PFSK-1 (cell line): Measurements from ENCODE around the gene USP48.

Experiments
- FOXP2 ChIP-seq: optimal IDR thresholded peaks from 2 replicates; pipeline ENCODE3; 2011; ENCODE audit warnings: borderline replicate concordance, control low read depth, inconsistent platforms; ENCODE audit not compliant: insufficient read depth; ENCODE audit errors: extremely low read length, extremely low read depth
- POLR2AphosphoS5 ChIP-seq: IDR thresholded peaks from 2 replicates; pipeline ENCODE4 v1.6.1; 2012; ENCODE audit warnings: low read depth, mild to moderate bottlenecking, control low read depth, low read length, moderate library complexity
- SIN3A ChIP-seq: IDR thresholded peaks from 2 replicates; pipeline ENCODE4 v1.6.1; 2012; ENCODE audit warnings: mild to moderate bottlenecking, low read length, moderate library complexity, borderline replicate concordance; ENCODE audit not compliant: insufficient read depth
- TAF1 ChIP-seq: IDR thresholded peaks from 2 replicates; pipeline ENCODE4 v1.6.1; 2012; ENCODE audit warnings: low read length, control low read depth, borderline replicate concordance; ENCODE audit not compliant: insufficient read depth
- TF ChIP-seq, protein P1 (sequence below), 2 experiments: IDR thresholded peaks; 2 replicates each; pipeline versions ENCODE4 v1.6.1 to v1.8.0; 2011 to 2012; ENCODE audit warnings: low read depth in 2 of 2, low read length in 2 of 2, control low read depth in 1 of 2, inconsistent platforms in 1 of 2, mild to moderate bottlenecking in 1 of 2, moderate library complexity in 1 of 2; ENCODE audit not compliant: insufficient read depth in 1 of 2

GRCh38 chr1:21782349-21782867 is 541 bp downstream of the USP48 start:
- TF ChIP-seq POLR2AphosphoS5 (no peak), FOXP2 (no peak), TAF1 (no peak), SIN3A (no peak)
- TF ChIP-seq, protein P1, sequence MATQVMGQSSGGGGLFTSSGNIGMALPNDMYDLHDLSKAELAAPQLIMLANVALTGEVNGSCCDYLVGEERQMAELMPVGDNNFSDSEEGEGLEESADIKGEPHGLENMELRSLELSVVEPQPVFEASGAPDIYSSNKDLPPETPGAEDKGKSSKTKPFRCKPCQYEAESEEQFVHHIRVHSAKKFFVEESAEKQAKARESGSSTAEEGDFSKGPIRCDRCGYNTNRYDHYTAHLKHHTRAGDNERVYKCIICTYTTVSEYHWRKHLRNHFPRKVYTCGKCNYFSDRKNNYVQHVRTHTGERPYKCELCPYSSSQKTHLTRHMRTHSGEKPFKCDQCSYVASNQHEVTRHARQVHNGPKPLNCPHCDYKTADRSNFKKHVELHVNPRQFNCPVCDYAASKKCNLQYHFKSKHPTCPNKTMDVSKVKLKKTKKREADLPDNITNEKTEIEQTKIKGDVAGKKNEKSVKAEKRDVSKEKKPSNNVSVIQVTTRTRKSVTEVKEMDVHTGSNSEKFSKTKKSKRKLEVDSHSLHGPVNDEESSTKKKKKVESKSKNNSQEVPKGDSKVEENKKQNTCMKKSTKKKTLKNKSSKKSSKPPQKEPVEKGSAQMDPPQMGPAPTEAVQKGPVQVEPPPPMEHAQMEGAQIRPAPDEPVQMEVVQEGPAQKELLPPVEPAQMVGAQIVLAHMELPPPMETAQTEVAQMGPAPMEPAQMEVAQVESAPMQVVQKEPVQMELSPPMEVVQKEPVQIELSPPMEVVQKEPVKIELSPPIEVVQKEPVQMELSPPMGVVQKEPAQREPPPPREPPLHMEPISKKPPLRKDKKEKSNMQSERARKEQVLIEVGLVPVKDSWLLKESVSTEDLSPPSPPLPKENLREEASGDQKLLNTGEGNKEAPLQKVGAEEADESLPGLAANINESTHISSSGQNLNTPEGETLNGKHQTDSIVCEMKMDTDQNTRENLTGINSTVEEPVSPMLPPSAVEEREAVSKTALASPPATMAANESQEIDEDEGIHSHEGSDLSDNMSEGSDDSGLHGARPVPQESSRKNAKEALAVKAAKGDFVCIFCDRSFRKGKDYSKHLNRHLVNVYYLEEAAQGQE (IDR thresholded peaks at IDR 0.05; ENCODE audit: insufficient read depth in 1 of 2, low read depth in 2 of 2, low read length in 2 of 2): no peak
